Loucy (cell line): ENCODE measurements around the gene NUP54.

Source experiments
- H2AFZ ChIP-seq: fragments of 200-600 bp; sonication (generic); 2 replicates; pipeline ENCODE4 v1.6.0; 2016; ENCODE audit warnings: antibody characterized with exemption, mild to moderate bottlenecking, low read length, moderate library complexity
- H3F3A ChIP-seq: fragments of 200-600 bp; 2 replicates; pipeline ENCODE4 v1.6.0; 2016; ENCODE audit warnings: antibody characterized with exemption, low read depth, mild to moderate bottlenecking
- H3K27me3 ChIP-seq: fragments of 200-600 bp; sonication (generic); 2 replicates; pipeline ENCODE4 v1.6.1; 2014; ENCODE audit warnings: low read length, mild to moderate bottlenecking; ENCODE audit not compliant: insufficient read depth, poor library complexity, severe bottlenecking
- H3K36me3 ChIP-seq: fragments of 200-600 bp; sonication (generic); 2 replicates; pipeline ENCODE4 v1.6.1; 2016; ENCODE audit warnings: low read length; ENCODE audit not compliant: insufficient read depth
- H3K4me1 ChIP-seq: fragments of 200-600 bp; sonication (generic); 2 replicates; pipeline ENCODE4 v1.5.1; 2014; ENCODE audit warnings: low read length, mild to moderate bottlenecking; ENCODE audit not compliant: insufficient read depth, poor library complexity, severe bottlenecking
- H3K4me2 ChIP-seq: fragments of 200-600 bp; sonication (generic); 2 replicates; pipeline ENCODE4 v1.6.0; 2014; ENCODE audit warnings: antibody characterized with exemption, low read length, low read depth, mild to moderate bottlenecking; ENCODE audit not compliant: poor library complexity, severe bottlenecking
- H3K4me3 ChIP-seq: fragments of 200-600 bp; sonication (generic); 2 replicates; pipeline ENCODE4 v1.5.1; 2014; ENCODE audit warnings: low read length, mild to moderate bottlenecking, mixed read lengths; ENCODE audit not compliant: poor library complexity, severe bottlenecking
- H3K79me2 ChIP-seq: fragments of 200-600 bp; sonication (generic); 2 replicates; pipeline ENCODE4 v1.6.1; 2014; ENCODE audit warnings: low read length; ENCODE audit not compliant: insufficient read depth
- H3K9ac ChIP-seq: fragments of 200-600 bp; sonication (generic); 2 replicates; pipeline ENCODE4 v1.6.0; 2014; ENCODE audit warnings: mild to moderate bottlenecking, low read depth, low read length, moderate library complexity; ENCODE audit not compliant: poor library complexity, severe bottlenecking
- H3K9me2 ChIP-seq: fragments of 200-600 bp; sonication (generic); replicated peaks from 2 replicates; pipeline ENCODE4 v1.6.1; 2016; ENCODE audit warnings: low read depth, low read length, mixed read lengths
- H3K9me3 ChIP-seq: fragments of 200-600 bp; sonication (generic); 2 replicates; pipeline ENCODE4 v1.6.1; 2014; ENCODE audit warnings: mild to moderate bottlenecking, antibody characterized with exemption, low read length, low read depth; ENCODE audit not compliant: insufficient read depth
- H4K20me1 ChIP-seq: fragments of 200-600 bp; sonication (generic); 2 replicates; pipeline ENCODE4 v1.6.0; 2014; ENCODE audit warnings: antibody characterized with exemption, low read length, mild to moderate bottlenecking; ENCODE audit not compliant: insufficient read depth, poor library complexity, severe bottlenecking
- EZH2phosphoT487 ChIP-seq: fragments of 200-600 bp; IDR thresholded peaks from 2 replicates; pipeline ENCODE4 v1.6.1; 2018; ENCODE audit warnings: antibody characterized with exemption, mild to moderate bottlenecking, moderate library complexity, borderline replicate concordance
- TF ChIP-seq, protein P1 (sequence below): fragments of 200-600 bp; sonication (generic); conservative IDR thresholded peaks from 2 replicates; pipeline ENCODE4 v1.5.1; 2014; ENCODE audit warnings: mild to moderate bottlenecking, antibody characterized with exemption, low read length

The NUP54 gene

DNA sequence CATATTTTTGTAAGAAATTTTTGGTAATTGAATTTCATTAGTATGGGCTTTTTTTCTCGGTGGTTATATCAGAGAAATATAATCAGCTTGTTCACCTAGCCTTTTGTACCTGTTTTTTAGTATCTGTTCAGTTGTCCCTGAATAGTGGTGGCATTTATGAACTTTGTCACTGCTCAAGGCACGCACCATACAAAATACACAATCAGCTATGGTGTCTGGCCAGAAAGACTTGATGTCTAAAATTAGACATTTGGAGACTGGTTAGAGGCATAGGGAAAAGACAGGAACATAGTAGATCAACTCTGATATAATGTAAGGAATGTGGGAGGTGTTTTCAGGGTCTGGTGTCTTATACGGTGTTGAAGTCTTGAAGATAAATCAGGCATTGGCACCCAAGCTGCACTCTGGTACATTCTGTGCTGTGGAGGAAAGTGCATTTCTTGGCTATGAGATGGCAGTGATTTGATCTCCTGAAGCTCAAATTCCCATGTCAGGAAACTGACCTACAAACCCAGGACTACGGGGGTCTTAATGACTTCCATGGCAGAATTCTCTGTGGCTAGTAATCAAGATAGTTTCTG, 70.1 kb downstream of the NUP54 start:
- Histone ChIP-seq H3K9me3 (no peaks in the 10 kb centered on the region), H3K9me2 (no peaks in the 10 kb centered on the region), H3K36me3 (no peaks in the 10 kb centered on the region), H3K4me1 (no peaks in the 10 kb centered on the region), H3K4me2 (no peak overlapping the region), H3K9ac (no peak overlapping the region), H2AFZ (no peak overlapping the region), H3K27me3 (no peaks in the 10 kb centered on the region), H3F3A (no peaks in the 10 kb centered on the region), H3K79me2 (no peaks in the 10 kb centered on the region), H3K4me3 (no peak overlapping the region), H4K20me1 (no peaks in the 10 kb centered on the region)
- TF ChIP-seq, protein P1, sequence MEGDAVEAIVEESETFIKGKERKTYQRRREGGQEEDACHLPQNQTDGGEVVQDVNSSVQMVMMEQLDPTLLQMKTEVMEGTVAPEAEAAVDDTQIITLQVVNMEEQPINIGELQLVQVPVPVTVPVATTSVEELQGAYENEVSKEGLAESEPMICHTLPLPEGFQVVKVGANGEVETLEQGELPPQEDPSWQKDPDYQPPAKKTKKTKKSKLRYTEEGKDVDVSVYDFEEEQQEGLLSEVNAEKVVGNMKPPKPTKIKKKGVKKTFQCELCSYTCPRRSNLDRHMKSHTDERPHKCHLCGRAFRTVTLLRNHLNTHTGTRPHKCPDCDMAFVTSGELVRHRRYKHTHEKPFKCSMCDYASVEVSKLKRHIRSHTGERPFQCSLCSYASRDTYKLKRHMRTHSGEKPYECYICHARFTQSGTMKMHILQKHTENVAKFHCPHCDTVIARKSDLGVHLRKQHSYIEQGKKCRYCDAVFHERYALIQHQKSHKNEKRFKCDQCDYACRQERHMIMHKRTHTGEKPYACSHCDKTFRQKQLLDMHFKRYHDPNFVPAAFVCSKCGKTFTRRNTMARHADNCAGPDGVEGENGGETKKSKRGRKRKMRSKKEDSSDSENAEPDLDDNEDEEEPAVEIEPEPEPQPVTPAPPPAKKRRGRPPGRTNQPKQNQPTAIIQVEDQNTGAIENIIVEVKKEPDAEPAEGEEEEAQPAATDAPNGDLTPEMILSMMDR = no peak
- TF ChIP-seq EZH2phosphoT487 = no peak

DNA sequence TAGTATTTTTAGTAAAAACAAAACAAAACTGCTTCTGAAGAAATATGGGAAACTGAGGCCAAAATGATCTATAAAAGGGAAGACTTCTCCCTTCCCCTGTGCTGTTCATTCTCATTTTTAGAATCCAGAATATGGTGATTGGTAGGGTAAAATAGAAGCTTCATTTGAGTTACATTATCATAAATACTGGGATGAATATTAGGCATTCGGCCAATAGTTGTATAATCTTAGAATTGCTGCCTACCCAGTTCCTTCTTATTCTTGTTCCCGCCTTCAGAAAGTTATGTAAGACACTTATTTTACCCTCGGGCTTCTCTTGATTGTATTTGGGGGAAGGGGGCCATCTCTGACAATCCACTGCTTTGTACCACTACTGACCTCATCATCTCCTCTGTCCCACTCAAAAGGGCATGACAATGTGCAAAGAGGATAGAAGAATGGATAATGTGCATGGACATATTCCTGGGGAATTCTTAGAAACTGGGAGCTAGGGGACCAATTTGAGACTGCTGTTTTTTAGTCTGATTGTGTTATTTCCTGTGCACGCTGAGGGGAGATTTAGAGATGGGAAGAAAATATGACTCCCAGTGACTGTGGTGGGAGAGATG, 73.1 kb downstream of the NUP54 start:
- Histone ChIP-seq H3K27me3 (no peaks in the 10 kb centered on the region), H3K4me2 (no peak overlapping the region), H3K36me3 (no peaks in the 10 kb centered on the region), H4K20me1 (no peaks in the 10 kb centered on the region), H3K9me3 (no peaks in the 10 kb centered on the region), H2AFZ (no peak overlapping the region), H3K4me1 (no peaks in the 10 kb centered on the region), H3K4me3 (no peak overlapping the region), H3K79me2 (no peaks in the 10 kb centered on the region), H3K9me2 (no peaks in the 10 kb centered on the region), H3F3A (no peaks in the 10 kb centered on the region), H3K9ac (no peak overlapping the region)
- TF ChIP-seq EZH2phosphoT487 = no peak
- TF ChIP-seq, protein P1 = no peak

DNA sequence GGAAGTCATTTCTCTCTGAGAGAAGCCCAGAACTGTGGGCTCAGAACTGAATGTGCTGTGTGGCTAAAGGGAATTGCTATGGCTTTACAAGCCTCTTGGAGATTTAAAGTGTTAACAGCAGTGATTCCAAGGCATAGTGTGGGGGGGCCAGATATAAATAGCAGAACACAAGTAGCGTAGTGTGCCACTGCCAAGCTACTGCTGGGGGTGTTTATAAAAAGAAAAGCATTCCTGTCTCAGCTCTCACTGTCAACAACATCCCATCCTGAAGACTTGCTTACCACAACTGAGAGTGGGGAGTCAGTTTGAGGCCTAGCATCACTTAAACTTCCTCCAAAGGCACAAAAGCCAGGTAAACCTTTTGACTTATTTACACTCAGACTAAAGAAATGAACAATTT, 73.7 kb downstream of the NUP54 start, which contains the start of gene ART3:
TSS of gene ART3 (plus strand) at position 242 of the 400 bp plus-strand sequence. CDS start 1,181 bp downstream, outside the sequence.
- Histone ChIP-seq H3K79me2 (no peaks in the 10 kb centered on the region), H3F3A (no peaks in the 10 kb centered on the region), H3K4me3 (no peak within 1 kb of the TSS), H3K4me2 (no peak within 1 kb of the TSS), H3K27me3 (no peaks in the 10 kb centered on the region), H3K36me3 (no peaks in the 10 kb centered on the region), H3K9me3 (no peaks in the 10 kb centered on the region), H4K20me1 (no peaks in the 10 kb centered on the region), H2AFZ (no peak within 1 kb of the TSS; the same call in 1 of the 2 replicates), H3K9ac (no peak within 1 kb of the TSS), H3K9me2 (no peaks in the 10 kb centered on the region), H3K4me1 (no peaks in the 10 kb centered on the region)
- TF ChIP-seq, protein P1 = no peak
- no peak for TF ChIP-seq EZH2phosphoT487
